Thyroid gland (tissue), 4 donors: ENCODE results near the gene NFIX. TPM values are rescaled to one million over a fixed set of nuclear protein-coding genes. Genes with fewer than 3 reads are reported as not detected.

Experiments used
- DNase-seq, 2 donors: peaks; one replicate each; pipeline ENCODE4 v3.0.0-alpha.2; 2019
- H3K27ac ChIP-seq, 3 donors: fragments of 200-600 bp; sonication (generic); 1 replicate in 2 of 3; 2 replicates in 1 of 3; pipeline ENCODE4 v1.5.1; 2016 to 2019; ENCODE audit warnings: mild to moderate bottlenecking in 1 of 3, moderate library complexity in 1 of 3
- H3K27me3 ChIP-seq: fragments of 200-600 bp; sonication (generic); one replicate; pipeline ENCODE4 v1.5.1; 2019
- H3K36me3 ChIP-seq, 2 donors: fragments of 200-600 bp; sonication (generic); one replicate each; pipeline ENCODE4 v1.5.1; 2016 to 2019
- H3K4me1 ChIP-seq, 2 donors: fragments of 200-600 bp; sonication (generic); one replicate each; pipeline ENCODE4 v1.5.1; 2017 to 2019
- H3K4me3 ChIP-seq, 3 donors: fragments of 200-600 bp; sonication (generic); replicated peaks in 1 of 3; 1 replicate in 2 of 3; 2 replicates in 1 of 3; pipeline ENCODE4 v1.5.1; 2016; ENCODE audit warnings: mild to moderate bottlenecking in 1 of 3
- H3K9me3 ChIP-seq: fragments of 200-600 bp; sonication (generic); one replicate; pipeline ENCODE4 v1.5.1; 2017
- POLR2A ChIP-seq, 2 donors: fragments of 450-650 bp; IDR thresholded peaks; one replicate each; pipeline ENCODE4 v1.6.1; 2017; ENCODE audit warnings: antibody characterized with exemption in 2 of 2, mild to moderate bottlenecking in 2 of 2, moderate library complexity in 1 of 2
- WGBS, 2 donors: methylation state at CpG; one replicate each; pipeline ENCODE4 v1.1.5; 2017; 5-methylcytosine and 5-hydroxymethylcytosine counted together
- intact Hi-C: fragments of 100-400 bp; cut with DNase I; formaldehyde crosslinking; loops from one replicate; pipeline ENCODE4 v1.15.1; 2023
- total RNA-seq, 4 donors: library from RNA; depleted of rRNA; stranded (reverse); fragments of >200 nt; gene quantifications; one replicate each; pipeline ENCODE4 v1.2.3, GENCODE V29; 2016
- TF ChIP-seq, protein P1 (sequence below), 6 experiments: fragments of 200-600 bp in 3 of 6; fragments of 450-650 bp in 3 of 6; sonication (generic) in 3 of 6; IDR thresholded peaks; one replicate each; pipeline ENCODE4 v1.5.1; 2016 to 2019; ENCODE audit warnings: antibody characterized with exemption in 6 of 6, mild to moderate bottlenecking in 2 of 6, inconsistent platforms in 1 of 6, moderate library complexity in 1 of 6

Gene NFIX
- total RNA-seq, 4 donors from 2014 or later: 38.8 to 70.2 (median 62.4) TPM

DNA sequence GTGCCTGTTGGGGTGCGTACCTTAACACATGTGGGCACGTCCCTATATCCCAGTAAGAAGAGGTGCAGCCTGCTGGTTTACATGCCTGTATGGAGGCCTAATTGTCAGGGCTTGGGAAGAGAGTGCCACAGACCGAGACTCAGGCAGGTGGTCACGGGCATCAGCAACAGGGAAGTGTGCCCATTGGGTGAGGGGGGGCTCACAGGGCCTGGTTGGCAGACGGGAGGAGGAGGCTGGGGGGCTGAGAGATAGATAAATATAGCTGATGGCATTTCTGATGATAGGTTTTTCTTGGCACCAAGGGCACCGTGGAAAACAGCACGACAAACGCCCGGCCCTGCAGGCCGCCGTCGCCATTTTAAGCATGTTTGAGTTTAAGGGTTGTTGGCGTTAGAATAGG, 37.6 kb downstream of the NFIX start:
- Histone ChIP-seq H3K9me3 (no peaks in the 10 kb centered on the region), H3K4me1 (peaks cover 79 to 94% of the 10 kb centered on the region in 2 donors)

DNA sequence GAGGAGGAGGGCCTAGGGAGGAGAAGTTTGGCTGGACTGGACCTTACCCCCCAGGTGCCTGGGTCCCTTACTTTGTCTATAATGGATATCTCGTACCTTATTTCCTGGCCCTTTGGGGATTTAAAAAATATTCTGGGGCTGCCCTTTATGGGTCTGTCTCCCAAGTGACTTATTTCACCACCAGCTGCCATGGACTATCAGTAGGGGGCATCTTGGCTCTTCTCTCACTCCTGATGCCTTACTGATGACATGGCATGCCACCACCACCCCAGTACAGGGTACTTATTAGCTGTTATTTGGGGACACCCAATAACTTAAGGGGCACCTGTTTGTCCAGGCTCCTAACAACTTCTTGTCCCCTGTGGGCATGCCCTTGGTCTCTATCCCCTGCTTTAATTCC, 38.0 kb downstream of the NFIX start:
- Histone ChIP-seq H3K27ac (peak overlapping the region; percentile 75 to 93 (median 88)), H3K9me3 (no peaks in the 10 kb centered on the region), H3K36me3 (no peaks in the 10 kb centered on the region), H3K27me3 (no peaks in the 10 kb centered on the region), H3K4me3 (no peak overlapping the region), H3K4me1 (peaks cover 83 to 94% of the 10 kb centered on the region in 2 donors)
- intact Hi-C loops: loop anchor here (5.0 kb wide), 1 partner anchor 46 kb away; no protein-coding TSS in a partner anchor
- no peak for TF ChIP-seq POLR2A (IDR thresholded peaks at IDR 0.05)
- TF ChIP-seq, protein P1, sequence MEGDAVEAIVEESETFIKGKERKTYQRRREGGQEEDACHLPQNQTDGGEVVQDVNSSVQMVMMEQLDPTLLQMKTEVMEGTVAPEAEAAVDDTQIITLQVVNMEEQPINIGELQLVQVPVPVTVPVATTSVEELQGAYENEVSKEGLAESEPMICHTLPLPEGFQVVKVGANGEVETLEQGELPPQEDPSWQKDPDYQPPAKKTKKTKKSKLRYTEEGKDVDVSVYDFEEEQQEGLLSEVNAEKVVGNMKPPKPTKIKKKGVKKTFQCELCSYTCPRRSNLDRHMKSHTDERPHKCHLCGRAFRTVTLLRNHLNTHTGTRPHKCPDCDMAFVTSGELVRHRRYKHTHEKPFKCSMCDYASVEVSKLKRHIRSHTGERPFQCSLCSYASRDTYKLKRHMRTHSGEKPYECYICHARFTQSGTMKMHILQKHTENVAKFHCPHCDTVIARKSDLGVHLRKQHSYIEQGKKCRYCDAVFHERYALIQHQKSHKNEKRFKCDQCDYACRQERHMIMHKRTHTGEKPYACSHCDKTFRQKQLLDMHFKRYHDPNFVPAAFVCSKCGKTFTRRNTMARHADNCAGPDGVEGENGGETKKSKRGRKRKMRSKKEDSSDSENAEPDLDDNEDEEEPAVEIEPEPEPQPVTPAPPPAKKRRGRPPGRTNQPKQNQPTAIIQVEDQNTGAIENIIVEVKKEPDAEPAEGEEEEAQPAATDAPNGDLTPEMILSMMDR (IDR thresholded peaks at IDR 0.05): no peak
- DNase-seq: no peak
- WGBS, 2 donors: 85 to 100% methylated on average over 1 of the region's 1 CpG

More for the DNA sequence above, 37.6 kb downstream of the NFIX start:
- no peak overlapping the region for H3K4me3 ChIP-seq
- TF ChIP-seq, protein P1 (IDR thresholded peaks at IDR 0.05): no peak
- no peak for TF ChIP-seq POLR2A (IDR thresholded peaks at IDR 0.05)
- no peak for DNase-seq
- WGBS, 2 donors: 80 to 90% methylated on average over 13 of the region's 13 CpGs
- no peaks in the 10 kb centered on the region for H3K36me3 ChIP-seq
- H3K27ac ChIP-seq: peak overlapping the region; percentile 75 to 93 (median 88)
- intact Hi-C loops: loop anchor here (5.0 kb wide), 1 partner anchor 46 kb away; no protein-coding TSS in a partner anchor
- H3K27me3 ChIP-seq: no peaks in the 10 kb centered on the region

DNA sequence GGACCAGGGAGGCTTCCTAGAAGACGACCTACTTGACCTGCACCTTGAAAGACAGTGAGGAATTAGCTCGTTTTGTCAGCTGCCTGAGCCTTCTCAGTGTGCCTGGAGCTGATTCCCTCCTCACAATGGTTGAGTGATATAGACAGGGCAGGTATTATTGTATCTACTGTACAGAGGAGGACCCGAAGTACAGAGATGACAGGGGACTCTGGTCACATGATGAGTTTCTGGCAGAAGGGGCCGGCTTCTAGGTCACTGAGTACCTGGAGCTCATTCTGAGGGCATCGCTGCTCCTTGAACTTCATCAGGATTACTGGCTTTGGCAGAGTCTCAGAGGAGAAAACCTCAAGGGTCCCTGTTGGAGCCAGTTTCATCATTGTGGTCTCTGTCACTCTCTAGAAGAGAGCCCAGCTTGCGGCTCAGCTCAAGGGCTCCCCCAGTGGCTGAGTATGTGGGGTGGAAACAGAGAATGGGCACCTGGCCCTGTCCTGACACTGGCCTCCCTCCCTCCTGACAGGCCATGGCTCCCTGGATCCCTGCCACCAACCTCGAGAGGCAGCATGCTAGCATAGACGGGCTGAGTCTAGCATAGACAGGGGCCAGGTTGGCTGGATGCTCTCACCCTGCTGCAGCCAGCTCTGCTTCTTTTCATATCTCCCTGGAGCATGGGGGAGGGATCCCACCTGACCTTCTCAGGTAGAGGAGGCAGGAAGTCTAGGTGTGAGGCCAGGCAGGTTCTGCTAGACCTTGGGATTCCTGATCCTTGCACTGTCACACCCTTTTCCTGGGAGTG, 38.7 kb downstream of the NFIX start:
- Histone ChIP-seq H3K36me3 (no peaks in the 10 kb centered on the region), H3K27ac (peak overlapping the region; percentile 75 to 93 (median 88)), H3K4me3 (no peak overlapping the region), H3K4me1 (peaks cover 91 to 98% of the 10 kb centered on the region in 2 donors), H3K27me3 (no peaks in the 10 kb centered on the region), H3K9me3 (no peaks in the 10 kb centered on the region)
- 18 to 39% methylated on average over 5 to 7 of the region's 8 CpGs for WGBS, 2 donors
- intact Hi-C loops: loop anchor here (5.0 kb wide), 1 partner anchor 47 kb away; no protein-coding TSS in a partner anchor
- peak; percentile 95 to 97 for DNase-seq
- peak in 1 of 2 donors; percentile 22 for TF ChIP-seq POLR2A (IDR thresholded peaks at IDR 0.05)
- TF ChIP-seq, protein P1 (IDR thresholded peaks at IDR 0.05): peak; percentile 58 to 85 (median 78)

DNA sequence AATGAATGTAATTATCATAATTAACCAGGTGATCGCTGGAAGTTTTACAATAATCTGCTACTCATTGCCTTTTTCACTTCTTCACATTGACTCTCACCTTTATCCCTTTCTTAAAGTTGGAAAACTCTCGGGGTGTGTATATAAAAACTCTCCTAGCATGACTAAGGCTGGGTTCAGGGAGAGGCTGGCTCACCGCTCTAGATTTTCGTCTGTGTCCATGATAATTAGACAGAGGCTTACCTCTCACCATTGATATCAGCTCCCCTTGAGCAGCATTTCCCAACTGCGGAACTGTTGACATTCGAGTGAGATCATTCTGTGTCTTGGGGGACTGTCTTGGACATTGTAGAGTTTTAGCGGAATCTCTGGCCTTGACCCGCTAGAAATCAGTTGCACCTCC, 39.4 kb downstream of the NFIX start:
- WGBS, 2 donors: 63 to 73% methylated on average over 8 of the region's 8 CpGs
- no peak for DNase-seq
- intact Hi-C loops: loop anchor here (5.0 kb wide), 1 partner anchor 47 kb away; no protein-coding TSS in a partner anchor

More for the DNA sequence above, 39.4 kb downstream of the NFIX start:
- peak overlapping the region; percentile 75 to 93 (median 88) for H3K27ac ChIP-seq
- peaks cover 94 to 100% of the 10 kb centered on the region in 2 donors for H3K4me1 ChIP-seq
- no peak overlapping the region for H3K4me3 ChIP-seq
- no peaks in the 10 kb centered on the region for H3K27me3 ChIP-seq
- no peaks in the 10 kb centered on the region for H3K36me3 ChIP-seq
- H3K9me3 ChIP-seq: no peaks in the 10 kb centered on the region
- no peak for TF ChIP-seq POLR2A (IDR thresholded peaks at IDR 0.05)
- TF ChIP-seq, protein P1 (IDR thresholded peaks at IDR 0.05): no peak
